Omental fat pad (tissue), 4 donors: ENCODE measurements around the gene EFEMP1. TPM values are rescaled to one million over a fixed set of nuclear protein-coding genes. Genes with fewer than 3 reads are reported as not detected.
A peak's percentile ranks its signal among the peaks of the same experiment; 100 is the strongest.

Source experiments
- ATAC-seq: fragments of 150-250 bp; one replicate; pipeline ENCODE4 v1.9.1; 2016; ENCODE audit warnings: mild to moderate bottlenecking, moderate library complexity; ENCODE audit not compliant: low FRiP score
- DNase-seq: peaks from one replicate; pipeline ENCODE4 v3.0.0-alpha.2; 2019; ENCODE audit warnings: low spot score
- total RNA-seq, 4 donors: library from RNA; depleted of rRNA; stranded (reverse); fragments of >200 nt; gene quantifications; one replicate each; pipeline ENCODE4 v1.1.0, GENCODE V29; 2016
- TF ChIP-seq, protein P1 (sequence below), 3 donors: fragments of 450-650 bp; IDR thresholded peaks; one replicate each; pipeline ENCODE4 v1.5.1; 2016 to 2017; ENCODE audit warnings: antibody characterized with exemption in 3 of 3, mild to moderate bottlenecking in 3 of 3, moderate library complexity in 2 of 3

Gene EFEMP1
- total RNA-seq, 4 donors from 2014 or later = 225 to 1,590 (median 659) TPM

DNA sequence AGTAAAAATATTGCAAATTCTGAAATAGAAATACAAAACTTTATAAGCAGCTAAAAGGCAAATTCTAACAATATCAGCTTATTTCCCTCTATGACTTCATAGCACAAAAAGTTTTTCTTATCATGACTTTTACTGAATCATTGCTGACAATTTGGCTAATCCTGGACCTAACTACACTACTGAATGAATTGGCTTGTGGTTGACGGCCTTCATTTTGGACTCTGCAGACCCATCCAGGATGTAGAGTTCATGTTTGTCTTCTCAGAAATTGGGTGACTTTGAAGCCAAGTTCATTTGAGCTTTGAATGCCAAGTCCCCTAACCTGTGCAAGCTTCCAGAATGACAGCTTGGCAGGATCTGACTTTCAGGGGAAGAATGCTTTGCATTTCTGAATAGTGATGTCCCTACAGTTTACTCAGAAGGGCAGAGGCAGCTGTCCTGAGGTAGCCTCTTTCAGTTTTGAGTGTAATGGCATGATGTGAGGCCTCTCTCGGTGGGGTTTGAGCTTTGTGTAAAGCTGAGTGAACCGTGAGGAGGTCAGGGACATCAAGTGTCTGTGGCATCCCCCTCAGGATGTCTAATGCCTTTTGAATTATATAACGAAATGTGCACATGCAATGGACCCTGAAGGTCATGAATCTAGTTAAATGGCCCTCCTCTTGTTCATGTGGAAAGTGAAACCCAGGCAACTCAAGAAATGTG is 48.0 kb downstream of the EFEMP1 start:
- ATAC-seq (no peak), DNase-seq (no peak)
- TF ChIP-seq, protein P1, sequence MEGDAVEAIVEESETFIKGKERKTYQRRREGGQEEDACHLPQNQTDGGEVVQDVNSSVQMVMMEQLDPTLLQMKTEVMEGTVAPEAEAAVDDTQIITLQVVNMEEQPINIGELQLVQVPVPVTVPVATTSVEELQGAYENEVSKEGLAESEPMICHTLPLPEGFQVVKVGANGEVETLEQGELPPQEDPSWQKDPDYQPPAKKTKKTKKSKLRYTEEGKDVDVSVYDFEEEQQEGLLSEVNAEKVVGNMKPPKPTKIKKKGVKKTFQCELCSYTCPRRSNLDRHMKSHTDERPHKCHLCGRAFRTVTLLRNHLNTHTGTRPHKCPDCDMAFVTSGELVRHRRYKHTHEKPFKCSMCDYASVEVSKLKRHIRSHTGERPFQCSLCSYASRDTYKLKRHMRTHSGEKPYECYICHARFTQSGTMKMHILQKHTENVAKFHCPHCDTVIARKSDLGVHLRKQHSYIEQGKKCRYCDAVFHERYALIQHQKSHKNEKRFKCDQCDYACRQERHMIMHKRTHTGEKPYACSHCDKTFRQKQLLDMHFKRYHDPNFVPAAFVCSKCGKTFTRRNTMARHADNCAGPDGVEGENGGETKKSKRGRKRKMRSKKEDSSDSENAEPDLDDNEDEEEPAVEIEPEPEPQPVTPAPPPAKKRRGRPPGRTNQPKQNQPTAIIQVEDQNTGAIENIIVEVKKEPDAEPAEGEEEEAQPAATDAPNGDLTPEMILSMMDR (IDR thresholded peaks at IDR 0.05) = no peak

DNA sequence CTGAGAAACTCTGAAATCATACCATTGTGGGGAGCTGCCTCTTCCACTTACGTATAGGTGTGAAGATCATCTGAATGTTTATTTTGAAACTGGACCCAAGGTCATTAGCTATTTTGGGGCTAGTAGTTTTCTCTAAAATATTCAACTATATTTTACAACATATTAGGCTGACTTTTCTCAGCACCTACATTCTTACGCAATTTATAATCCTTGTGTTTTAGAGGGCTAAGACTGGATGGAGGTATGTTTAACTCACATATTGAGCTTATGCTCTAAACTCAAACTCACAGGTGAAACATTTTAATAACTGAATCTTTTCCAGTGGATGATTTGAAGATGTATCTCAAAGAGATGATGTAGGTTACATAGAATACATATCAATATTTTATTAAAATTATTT is 49.2 kb downstream of the EFEMP1 start:
- no peak for ATAC-seq
- TF ChIP-seq, protein P1 (IDR thresholded peaks at IDR 0.05) = no peak
- no peak for DNase-seq

DNA sequence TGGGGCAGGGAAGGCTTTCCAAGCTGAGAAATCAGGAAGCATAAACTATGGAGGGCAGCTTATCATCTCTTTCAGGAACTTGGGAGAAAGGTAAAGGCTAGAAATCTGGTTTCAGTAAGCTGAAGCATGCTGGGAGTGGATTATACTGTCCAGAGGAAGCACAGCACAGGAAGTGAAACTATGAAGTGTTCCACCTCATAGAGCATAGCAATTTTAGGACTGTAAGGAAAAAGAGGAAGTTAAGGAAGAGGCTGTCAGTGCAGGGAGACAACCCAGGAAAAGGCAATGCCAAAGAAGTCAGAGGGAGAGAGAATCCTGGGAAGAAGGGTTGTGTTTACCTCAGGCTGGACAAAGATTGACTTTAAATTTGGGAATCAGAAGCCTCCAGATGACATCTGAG is 51.9 kb downstream of the EFEMP1 start:
- TF ChIP-seq, protein P1 (IDR thresholded peaks at IDR 0.05) = no peak
- no peak for ATAC-seq
- no peak for DNase-seq

DNA sequence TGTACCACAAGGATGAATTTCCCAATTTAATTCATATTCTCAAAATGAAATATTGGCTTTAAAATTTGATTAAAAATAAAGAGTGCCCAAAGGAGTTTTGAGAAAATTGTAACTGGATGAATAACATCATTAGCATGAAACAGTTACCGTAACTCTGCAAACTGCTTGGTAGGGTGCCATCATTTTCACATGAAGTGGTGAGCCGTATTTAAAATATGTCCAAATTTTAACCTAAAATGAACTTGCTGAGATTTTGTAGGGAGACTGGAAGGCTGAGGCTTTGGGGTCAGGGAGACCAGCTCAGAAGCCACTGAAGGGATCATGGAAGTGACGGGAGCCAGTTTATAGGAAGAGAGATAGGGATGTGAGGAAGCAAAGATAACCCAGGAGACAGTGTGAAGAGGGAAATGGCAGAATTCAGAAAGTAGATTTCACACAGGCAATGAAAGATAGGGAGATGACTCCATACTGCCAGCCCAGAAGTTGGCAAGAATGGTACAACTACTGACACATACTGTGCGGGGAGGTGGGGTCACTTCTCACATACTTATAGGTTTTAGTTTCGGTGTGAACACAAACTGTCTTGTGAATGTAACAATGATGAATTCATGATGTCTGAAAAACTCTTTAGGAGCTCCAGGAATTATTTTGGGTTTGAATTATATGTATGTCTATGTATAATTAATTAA is 53.8 kb downstream of the EFEMP1 start:
- TF ChIP-seq, protein P1 (IDR thresholded peaks at IDR 0.05) = no peak
- peak; percentile 87 for ATAC-seq
- DNase-seq = no peak

DNA sequence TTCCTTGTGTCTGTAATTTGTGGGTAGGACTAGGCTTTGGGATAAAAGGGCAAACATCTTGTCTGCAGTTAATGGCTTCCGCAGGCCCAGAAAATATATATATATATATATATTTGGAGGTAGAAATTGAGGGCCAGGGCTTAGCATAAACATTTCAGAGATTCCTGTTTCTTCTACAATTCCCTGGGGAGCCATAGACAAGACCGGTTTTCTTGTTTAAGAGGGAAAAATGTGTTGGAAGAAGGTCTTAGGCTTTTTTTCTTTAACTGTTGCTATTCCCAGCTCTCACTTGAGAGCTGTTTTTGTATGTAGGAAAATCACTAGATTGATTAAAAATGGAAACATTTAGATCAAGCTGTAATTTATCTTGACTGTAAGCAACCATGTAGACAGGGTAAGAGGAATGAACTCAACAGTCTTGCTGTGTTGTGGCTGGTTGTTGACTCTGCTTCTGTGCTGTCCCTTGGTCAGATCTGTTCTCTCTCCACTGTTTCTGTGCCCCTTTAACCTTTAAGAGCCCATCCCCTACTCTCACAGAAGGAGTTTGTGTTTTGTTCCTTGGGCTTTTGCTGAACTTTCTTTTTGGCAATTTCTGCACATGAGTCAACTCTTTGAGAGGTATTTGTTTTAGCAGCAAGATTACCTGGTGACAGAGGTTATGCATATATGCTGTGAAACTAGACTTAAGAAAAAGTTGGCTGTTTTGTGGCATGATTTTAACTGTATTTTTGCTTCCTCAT is 58.3 kb downstream of the EFEMP1 start:
- no peak for ATAC-seq
- TF ChIP-seq, protein P1 (IDR thresholded peaks at IDR 0.05) = no peak
- DNase-seq = no peak

DNA sequence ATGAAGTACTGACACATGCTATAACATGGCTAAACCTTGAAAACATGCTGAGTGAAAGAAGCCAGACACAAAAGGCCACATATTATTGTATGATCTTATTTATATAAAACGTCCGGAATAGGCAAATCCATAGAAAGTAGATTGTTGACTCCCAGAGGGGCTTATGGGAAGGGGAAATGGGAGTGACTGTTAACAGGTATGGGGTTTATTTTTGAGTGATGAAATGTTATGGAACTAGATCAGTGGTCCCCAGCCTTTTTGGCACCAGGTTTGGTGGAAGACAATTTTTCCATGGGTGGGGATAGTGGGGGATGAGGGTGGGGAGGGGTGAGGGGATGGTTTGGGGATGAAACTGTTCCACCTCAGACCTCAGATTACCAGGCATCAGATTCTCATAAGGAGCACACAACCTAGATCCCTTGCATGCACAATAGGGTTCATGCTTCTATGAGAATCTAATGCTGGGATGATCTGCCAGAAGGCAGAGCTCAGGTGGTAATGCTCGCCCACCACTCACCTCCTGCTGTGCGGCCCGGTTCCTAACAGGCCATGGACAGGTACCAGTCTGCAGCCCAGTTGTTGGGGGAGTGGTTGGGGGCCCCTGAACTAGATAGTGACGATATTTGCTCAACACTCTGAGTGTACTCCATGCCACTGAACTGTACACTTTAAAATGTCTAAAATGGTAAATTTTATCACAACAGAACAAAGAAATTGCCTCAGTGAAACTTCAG is 59.1 kb downstream of the EFEMP1 start:
- ATAC-seq (no peak), DNase-seq (no peak)
- TF ChIP-seq, protein P1 (IDR thresholded peaks at IDR 0.05) = no peak
